Measurements from ENCODE around the gene DHFR2.
A peak's percentile ranks its signal among the peaks of the same experiment; 100 is the strongest.
"Not testable (repeated sequence)": the region's sequence is repeated elsewhere in the genome, so short reads cannot be mapped to it uniquely, and the experiment has no call there.

Gene DHFR2

DNA sequence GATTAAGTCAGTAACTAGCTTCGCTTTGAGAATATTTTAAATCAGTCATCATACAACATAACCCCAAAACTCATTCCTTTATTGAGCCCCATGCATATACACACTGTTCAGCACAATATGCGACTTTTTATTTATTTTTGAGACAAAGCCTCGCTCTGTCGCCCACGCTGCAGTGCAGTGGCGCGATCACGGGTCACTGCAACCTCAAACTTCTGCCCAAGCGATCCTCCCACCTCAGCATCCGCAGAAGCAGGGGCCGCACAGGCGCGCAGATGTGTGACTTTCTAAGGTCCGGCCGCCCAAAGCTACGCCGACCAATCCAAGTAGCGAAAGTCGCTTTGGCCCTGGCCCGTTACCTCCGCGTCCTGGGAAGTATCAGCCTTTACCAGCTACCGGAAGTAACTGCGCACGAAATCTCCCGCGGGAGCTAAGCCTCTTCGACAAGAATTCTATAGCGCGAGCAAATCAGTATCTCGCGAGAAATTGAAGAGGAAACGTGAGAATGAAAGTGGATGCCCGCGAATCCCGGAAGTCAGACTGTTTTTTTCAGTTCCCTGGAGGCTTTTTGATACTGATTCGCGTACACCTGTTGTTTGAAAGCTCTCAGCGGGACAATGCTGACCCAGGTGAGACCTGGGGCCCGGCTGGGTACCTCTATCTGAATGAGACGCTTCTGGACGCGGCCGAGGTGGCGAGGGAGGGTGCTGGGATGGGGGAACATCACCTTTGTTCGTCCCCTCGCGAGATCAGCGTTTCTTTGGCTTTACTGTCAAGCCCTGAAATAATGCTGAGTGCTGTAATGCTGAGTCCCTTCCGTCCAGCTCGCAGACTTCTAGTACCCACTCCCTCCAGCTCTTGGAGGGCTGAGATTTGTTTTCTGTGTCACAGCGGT, at the start of gene DHFR2, which contains the start of gene NSUN3:
TSS of gene DHFR2 (minus strand) at position 404 of the 892 bp plus-strand sequence. CDS start 1,405 bp downstream, outside the sequence.
TSS of gene NSUN3 (plus strand) at position 549 of the 892 bp plus-strand sequence. CDS start at position 615, 66 bp downstream.
- peak; percentile 83 for DNase-seq

DNA sequence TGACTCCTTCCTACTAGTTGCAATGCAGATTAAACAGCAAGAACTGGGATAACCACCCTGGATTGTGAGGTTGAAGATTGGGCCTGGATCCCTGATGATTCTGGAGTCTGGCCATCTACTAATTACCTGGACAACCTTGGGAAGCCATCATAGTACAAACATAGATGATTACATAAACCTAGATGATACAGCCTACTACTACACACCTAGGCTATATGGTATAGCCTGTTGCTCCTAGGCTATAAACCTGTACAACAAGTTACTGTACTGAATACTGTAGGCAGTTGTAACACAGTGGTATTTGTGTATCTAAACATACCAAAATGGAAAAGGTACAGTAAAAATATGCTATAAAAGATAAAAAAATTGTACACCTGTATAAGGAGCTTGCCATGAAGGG, 48.1 kb upstream of the DHFR2 start:
- no peak for DNase-seq

DNA sequence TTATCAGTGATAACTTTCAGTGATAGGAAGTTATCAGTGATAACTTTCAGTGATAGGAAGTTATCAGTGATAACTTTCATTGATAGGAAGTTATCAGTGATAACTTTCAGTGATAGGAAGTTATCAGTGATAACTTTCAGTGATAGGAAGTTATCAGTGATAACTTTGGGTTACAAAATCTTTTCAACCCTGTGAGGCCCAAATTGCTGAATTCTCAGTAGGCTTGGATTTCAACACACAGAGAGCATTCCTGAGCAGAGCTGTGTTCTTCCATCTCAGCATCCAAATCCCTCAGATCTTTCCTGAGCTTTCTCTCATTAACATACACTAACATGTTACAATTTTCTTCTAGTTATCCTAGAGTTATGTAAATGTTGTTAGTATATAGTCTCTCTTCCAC, 47.5 kb upstream of the DHFR2 start:
- not testable (repeated sequence) for DNase-seq

DNA sequence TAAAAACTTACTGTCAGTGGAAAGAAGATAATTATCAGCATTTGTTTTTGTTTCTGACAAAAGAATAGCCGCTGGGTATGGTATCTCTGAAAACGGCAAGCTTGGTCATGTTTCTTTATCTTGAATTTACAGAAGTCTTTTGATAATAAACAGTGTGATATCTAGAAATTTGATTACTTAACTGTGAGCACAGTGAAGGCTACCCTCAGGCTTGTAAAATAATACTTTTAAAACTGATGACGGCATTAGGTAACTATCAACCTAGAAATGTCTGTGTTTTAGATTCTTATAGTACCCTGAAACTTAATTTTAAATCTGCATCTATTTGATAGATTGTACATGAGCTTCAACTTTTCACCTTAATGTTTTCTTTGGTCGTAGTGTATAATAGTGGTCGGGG, 43.6 kb upstream of the DHFR2 start:
- DNase-seq: no peak

DNA sequence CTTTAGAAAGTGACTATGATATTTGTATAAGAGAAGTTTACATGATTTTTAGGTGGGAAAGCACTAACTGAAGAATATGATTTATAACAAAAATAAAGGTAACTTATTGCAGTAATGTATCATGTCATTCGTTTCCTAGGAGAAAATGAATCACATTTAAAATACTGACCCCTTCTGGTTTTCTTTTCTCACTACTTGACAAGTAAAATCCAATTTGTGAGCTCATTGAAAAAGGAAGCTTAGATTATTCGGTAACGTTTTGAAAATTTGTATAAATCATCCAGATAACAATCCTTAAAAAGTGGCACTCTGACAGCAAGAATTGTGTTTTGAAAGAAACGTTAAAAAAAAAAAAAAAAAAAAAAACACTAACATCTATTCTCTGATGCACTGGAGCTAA, 39.1 kb upstream of the DHFR2 start:
- no peak for DNase-seq

DNA sequence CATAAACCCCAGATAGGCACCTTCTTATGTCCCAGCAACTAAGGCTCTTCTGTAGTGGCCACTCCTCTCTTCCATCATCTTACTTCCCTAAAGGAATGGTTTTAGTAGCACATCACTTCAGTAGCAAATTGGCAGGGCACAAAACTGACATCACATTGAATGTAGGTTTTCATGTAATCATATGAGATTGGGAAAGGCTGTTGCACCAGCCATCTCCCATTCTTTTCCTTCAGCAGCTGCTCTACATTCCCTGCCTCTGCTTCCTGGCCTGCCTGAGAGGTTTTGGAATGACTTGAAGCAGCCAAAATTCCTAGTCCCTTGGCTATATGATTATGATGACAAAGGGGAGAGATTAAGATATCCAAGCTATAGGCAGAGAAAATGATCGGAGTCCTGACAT, 36.6 kb upstream of the DHFR2 start:
- DNase-seq: no peak

DNA sequence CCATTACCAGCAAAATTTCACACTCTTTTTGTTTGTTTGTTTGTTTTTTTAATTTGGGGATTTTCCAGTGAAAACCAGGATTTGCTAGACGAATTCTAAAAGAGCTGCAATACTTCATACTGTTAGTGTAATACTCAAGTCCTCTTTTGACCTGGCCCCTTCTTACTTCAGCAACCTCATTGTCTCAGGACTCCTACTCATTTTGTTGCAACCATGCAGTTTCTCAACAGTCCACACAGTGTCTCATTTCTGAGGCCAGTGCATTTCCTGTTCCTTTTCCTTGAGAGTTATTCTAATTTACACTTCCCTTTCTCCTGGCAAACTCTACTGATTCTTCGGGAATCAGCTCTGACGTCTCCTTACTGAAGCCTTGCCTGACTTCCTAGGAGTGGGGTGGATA, 35.7 kb upstream of the DHFR2 start:
- no peak for DNase-seq

DNA sequence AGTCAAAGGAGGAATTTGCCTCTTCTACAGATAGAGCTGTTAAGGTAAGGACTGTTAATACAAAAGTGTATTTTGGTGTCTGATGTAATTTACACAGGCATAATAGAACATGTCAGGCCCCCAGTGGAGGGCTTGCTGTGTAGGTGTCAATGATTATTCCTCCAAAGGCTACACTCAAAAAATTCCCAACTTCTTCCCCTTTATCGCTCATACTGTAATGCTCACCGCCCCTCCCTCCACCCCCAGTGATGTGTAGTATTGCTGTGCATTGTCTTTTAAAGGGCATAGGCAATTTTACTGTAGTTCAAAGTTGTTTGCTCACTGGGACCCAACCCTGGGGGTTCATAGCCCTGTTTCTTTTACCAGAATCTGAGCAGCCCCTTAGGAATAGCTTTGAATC, 32.4 kb upstream of the DHFR2 start:
- DNase-seq: no peak

DNA sequence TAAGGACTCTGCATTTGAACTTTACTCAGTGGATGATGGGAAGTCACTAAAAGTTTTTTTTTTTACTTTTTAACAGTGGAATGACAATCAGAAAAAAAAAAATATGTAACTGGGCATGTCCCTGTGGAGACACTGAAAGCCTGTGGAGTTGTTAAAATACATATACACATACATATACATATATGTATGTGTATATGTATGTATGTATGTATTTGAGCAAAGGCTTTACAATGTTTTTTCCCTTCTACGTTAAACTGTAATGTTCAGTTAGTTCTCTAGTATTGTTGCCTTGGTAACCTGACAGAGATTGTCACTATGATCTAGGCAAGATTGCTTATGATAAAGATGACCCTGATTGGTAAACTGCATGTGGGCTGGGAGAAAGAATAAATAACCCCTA, 30.4 kb upstream of the DHFR2 start:
- DNase-seq: no peak

DNA sequence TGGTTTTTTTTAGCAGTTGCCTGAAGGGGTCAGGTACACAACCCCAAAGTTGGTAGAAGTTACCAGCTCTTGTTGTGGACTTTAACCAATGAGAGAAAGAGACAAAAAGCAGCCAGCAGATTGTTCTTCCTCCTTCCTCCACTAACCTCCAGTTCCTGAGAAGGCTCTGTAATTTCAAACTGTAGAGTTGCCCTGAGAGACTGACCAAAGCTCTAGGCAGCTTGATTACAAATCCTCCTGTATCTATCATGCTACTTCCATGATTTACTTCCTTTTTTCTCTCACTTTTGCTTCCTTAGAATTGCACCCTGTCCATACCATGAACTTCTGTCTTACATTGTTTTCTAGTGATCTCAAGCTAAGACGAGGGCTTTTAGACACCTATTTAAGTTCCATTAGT, 29.4 kb upstream of the DHFR2 start:
- no peak for DNase-seq

DNA sequence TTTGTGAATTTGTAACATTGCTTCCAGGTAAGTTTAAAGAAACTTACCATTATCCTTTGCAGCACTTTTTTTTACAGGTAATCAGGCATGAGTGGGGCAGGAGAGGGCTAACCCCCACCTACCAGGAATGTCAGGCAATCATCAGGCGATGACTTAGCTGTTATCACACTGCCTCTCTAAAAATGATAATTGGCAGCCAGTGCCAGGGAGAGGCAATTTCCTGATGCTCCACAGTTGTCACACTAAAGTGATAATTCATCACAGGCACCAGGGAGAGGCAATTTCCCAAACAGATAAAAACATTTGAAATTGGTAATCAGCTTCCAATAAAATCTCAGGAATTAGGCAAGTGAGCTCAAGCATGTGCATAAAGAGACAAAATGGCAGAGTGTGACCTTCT, 26.4 kb upstream of the DHFR2 start:
- no peak for DNase-seq

DNA sequence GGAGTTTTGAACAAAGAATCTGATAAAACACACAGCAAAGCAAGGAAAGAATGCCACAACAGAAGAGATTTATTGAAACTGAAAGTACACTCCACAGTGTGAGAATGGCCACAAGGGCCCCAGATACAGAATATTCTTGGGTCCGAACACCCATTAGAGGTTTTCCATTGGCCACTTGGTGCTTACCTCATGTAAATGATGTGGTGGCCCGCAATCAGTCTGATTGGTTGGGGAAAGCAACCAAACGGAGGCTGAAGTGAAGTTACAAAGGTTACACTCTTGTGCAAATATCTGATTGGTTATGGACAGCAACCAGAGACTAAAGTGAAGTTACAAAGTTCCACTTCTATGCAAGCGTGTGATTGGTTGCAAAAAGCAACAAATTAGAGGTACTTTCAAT, 20.5 kb upstream of the DHFR2 start:
- DNase-seq: no peak

DNA sequence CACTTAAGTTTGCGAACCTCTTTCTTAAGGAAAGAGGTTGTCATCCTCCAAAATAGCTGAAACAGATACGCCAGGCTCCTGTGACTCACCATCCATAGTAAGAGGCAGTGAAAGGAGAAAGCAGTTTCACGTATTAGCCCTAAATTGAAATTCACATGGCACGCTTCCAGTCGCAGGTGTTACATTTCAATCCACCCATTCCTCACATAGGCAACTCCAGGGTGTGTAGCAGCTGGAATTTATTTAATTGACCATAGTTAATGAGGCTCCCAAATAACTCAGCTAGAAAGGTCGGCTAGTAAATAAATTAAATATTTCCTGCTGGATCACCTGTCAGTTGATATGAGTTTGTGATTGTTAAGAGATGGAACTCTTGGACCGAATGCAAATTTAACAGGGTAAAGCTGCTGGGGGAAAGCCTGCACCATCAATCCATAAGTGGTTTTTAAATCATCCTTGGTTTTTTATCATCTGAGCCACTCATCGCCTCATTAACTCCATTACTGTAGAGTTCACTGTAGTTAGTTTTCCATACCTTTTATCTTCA, 19.7 kb upstream of the DHFR2 start:
- no peak for DNase-seq

DNA sequence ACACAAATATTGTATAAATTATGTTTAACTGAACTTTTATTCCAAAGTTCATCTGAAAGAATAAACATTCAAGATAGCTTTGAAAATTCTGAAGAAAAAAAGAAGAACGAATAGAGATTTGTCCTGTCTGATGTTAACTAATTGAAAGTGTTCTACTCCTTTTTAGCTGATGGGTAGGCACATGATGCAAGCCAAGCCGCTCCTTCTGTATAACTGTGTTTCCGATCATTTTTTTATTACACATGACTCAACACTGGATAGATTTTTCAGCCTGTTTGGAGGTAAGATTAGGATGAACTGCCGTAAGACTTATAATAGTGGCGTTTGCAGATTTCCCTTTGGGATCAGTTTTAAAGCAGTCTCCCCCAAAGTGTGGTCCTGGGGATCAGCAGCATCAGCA, 19.2 kb upstream of the DHFR2 start:
- no peak for DNase-seq

DNA sequence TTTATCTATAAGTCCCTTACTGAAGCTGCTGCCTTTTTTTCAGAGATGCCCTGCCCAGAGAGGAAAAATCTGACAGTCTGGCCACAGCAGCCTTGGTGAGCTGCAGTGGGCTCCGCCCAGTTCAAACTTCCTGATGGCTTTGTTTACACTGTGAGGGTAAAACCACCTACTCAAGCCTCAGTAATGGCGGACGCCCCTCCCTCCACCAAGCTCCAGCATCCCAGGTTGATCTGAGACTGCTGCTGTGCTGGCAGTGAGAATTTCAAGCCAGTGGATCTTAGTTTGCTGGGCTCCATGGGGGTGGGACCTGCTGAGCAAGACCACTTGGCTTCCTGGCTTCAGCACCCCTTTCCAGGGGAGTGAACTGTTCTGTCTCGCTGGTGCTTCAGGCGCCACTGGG, 17.8 kb upstream of the DHFR2 start:
- DNase-seq: not testable (repeated sequence)

DNA sequence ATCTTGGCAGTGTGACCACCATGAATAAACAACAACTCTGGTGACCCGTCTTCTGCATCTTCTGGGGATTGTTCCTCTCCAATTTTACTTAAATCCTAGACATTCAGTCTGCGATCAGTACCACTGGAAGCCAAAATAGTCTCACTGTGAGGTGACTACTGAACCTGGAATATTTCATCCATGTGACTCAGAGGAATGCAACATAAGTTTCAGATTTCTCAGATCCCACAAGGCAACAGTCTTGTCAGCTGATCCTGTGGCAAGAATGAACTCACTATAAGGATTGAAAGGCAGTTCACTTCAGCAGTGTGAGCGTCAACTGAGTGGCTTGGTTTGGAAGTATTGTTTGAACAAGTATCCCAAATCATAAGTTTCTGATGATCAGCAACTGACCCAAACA, 13.3 kb upstream of the DHFR2 start:
- DNase-seq: no peak

DNA sequence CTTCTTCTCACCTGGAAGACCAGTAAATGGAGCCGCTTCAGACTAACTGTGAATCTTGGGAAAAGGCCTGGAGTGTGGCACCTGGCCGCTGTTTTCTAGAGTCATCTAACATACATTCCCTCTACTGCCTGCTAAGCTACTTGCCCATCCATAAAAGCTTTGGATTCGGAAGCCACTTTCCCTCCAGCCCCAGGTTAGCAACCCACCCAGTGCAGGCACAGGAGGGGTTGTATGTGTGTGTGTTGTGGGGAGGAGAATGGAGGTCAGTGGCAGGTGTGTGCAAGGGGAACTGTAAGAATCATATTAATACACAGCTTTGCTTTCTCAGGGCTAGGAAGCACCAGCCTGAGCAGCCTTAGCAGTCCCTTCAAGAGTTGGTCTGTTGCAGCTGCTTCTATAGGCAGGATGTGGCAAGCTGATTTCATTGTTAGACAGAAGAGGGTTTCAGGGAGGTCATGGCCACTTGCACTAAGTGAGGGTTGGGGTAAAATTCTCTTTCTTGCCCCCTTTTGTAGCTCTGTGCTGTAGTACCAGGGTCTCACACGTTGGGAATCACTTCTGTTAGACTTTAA, 9.1 kb upstream of the DHFR2 start:
- DNase-seq: no peak

DNA sequence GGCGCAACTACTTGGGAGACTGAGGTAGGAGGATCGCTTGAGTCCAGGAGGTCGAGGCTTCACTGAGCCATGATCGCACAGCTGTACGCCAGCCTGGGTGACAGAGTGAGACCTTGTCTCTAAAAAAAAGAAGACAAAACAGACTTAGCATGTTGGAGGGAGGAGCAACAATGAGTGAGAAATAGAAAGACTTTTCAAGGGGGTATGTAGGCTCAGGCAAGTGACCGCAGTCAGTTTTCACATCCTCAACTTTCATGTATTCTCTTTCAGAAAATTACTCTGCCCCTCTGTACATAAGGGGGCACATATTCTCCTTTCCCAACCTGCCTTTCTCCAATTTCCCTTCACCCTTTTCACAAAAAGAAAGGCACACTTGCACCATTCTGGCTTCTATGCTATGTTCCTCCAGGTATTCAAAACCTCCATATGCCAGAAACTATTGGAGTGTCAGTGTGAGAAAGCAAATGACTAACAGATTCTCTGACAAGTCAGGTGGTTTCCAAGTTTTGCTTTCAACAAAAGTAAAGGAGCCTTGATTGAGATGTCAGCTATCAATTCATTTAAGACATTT, 7.7 kb upstream of the DHFR2 start:
- no peak for DNase-seq

DNA sequence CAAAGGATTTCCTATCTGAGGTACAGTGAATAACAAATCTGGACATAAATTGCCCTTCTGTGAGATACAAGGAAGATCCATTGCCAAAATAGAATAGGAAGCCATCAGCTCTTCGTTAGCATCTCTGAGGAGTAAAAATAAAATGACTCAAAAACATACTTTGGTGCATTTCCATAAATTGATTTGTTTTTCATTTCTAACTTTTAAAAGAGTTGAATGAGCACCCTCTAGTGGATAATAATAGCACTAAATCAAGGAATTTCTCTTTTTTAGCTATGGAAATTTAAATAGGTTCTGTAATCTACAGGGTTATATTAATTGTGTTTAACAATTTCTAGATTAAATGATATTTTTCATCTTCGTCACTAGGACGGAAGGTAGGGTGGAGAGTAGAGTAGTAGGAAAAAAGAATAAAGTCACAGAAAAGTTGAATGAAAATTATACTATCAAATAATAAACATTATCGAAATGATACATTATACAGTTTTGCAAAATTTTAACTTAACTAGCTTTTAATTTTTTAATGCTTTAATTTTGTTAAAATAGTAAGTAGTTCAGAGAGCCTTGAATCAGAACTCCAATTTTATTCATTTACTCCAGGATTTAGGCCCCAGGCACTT, 6.6 kb upstream of the DHFR2 start:
- DNase-seq: no peak

DNA sequence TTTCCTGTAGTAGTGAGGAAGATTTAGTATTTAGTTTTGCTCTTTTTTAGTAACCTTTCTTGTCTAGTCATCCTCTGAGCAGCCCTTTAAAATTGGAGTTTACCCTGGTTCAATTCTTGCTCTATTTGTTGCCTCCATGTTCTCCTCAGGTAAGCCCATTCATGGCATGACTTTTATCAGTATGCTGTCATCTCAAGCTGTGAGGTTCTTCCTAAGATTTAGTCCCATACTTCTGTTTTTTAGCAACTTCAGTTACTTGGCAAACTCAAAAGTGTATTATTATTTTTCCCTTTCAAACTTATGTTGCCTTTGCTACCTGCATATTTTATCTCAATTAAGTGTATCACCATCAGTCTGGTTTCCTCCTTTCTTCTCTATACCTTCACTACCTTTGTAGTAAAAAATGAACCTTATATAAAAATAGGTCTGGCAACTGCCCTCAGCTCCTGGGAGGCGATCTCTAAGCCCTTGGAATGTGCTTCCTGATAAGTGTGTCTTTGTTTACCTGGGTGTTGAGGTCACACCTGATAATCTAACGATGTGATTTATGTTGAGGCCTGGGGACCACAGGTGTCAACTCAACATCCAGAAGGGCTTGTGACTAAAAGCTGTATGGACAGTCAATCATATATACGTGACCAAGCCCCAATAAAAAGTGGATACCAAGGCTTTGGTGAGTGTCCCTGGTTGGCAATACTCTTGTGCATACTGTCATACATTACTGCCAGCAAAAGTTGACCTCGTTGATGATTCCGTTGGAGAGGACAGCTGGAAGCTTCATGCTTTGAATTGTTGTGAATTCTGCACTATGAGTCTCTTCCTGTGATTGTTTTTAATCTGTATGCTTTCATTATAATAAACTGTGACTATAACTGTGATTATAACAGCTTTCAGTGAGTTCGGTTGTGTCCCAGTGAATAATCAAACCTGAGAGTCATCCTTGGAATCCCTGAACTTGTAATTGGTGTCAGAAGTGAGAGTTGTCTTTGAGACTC, 4.1 kb upstream of the DHFR2 start:
- DNase-seq: no peak

DNA sequence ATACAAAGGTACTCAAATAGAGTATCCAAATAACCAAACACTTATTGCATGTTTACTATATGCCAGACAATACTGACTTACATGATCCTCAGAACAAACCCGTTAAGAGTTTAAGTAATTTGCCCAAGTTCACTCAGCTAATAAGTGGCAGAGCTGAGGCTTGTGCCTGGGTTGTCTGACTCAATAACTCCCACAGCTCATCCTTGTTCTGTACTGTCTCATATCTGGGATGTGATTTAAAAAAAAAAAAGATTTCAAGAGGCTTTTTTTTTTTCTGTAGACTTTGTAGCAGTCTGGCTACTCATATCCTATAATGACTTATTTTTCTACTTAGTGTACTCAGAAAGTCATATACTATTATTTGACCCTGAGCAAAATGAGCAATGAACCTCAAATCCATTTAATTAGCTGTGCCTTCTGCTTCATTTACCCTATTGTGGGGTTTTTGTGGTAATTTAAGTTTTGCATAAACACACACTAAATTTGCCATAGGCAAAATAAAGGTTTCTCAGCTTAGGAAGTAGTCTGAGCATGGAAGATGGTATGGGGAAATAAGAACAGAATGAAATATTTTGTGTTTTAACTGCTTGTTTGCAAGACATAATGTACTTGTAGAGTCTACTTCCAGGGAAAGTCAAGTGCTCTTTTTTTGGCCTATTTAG, 3.2 kb upstream of the DHFR2 start:
- no peak for DNase-seq

DNA sequence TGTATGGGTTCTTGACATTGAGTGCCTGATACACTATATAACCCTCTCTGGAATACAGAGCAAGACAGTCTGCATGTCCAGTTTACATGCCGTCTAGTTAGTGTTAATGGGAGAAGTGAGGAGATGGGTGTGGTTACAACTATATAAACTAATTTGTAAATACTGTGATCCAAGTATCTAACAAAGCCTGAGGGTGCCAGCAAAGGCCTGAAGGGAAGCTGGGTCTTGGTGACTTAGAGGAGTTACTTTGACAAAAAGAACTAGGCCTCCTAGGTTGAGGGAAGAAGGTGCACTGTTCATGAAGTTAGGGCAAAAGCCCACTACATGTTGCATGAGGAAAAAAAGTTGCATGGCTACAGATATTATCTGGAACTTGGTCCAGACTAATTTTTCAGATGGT, 2.4 kb upstream of the DHFR2 start:
- DNase-seq: no peak

All from stimulated activated CD8-positive, alpha-beta memory T cell treated with anti-CD3 and anti-CD28 coated beads, Interleukin-4, amount 100 ng/mL, for 48 hours (primary cell).